Osteocyte (in vitro differentiated cells): Measurements from ENCODE around the gene PALMD. TPM values are rescaled to one million over a fixed set of nuclear protein-coding genes. Genes with fewer than 3 reads are reported as not detected.

Source experiments
- DNase-seq: peaks from one replicate; pipeline ENCODE4 v3.0.0; 2021; ENCODE audit warnings: mixed read lengths; ENCODE audit not compliant: unreplicated experiment; ENCODE audit errors: extremely low spot score
- H3K27ac Mint-ChIP-seq: one replicate; pipeline ENCODE4 v1.8.0; 2021; ENCODE audit warnings: mild to moderate bottlenecking, mixed read lengths; ENCODE audit not compliant: unreplicated experiment
- H3K27me3 Mint-ChIP-seq: one replicate; pipeline ENCODE4 v1.8.0; 2021; ENCODE audit warnings: mixed read lengths; ENCODE audit not compliant: unreplicated experiment
- H3K36me3 Mint-ChIP-seq: one replicate; pipeline ENCODE4 v1.8.0; 2021; ENCODE audit warnings: mixed read lengths; ENCODE audit not compliant: unreplicated experiment
- H3K4me1 Mint-ChIP-seq: one replicate; pipeline ENCODE4 v1.8.0; 2021; ENCODE audit warnings: mixed read lengths; ENCODE audit not compliant: unreplicated experiment
- H3K4me3 Mint-ChIP-seq: one replicate; pipeline ENCODE4 v1.8.0; 2021; ENCODE audit warnings: mild to moderate bottlenecking, moderate library complexity, mixed read lengths; ENCODE audit not compliant: unreplicated experiment
- H3K9me3 Mint-ChIP-seq: one replicate; pipeline ENCODE4 v1.8.0; 2021; ENCODE audit warnings: mixed read lengths; ENCODE audit not compliant: unreplicated experiment
- CTCF ChIP-seq: fragments of 200-600 bp; sonication (generic); IDR thresholded peaks from 2 replicates; pipeline ENCODE4 v1.5.0; 2021; ENCODE audit warnings: antibody characterized with exemption, mild to moderate bottlenecking, moderate library complexity
- total RNA-seq: library from RNA; stranded (reverse); gene quantifications from 2 replicates; pipeline ENCODE4 v1.2.1, GENCODE V29; 2021

Gene PALMD
- total RNA-seq, 1 donor from 2014 or later: 7.0 TPM

- no peak for DNase-seq
- H3K4me1 Mint-ChIP-seq: peaks cover 43% of the 10 kb centered on the region
These were observed 30.1 kb downstream of the PALMD start for GRCh38 chr1:99675994-99676393.

DNA sequence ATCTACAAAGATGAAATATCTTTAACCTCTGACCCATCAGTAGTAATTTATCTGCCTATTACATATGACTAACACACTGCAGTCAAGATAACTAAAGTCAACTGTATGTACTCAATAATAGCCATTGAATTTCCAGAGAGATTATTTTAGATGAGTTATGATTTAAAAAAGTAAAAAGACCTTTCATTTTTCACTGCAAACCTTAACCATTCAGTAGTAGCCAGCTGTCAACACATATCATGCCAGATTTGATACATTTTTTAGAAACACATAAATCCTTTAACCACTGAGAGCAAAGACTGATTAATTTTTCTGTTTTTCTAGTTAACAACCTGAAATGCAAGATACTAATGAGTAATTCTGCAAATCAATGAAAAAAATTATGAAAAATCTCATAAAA, 31.0 kb downstream of the PALMD start:
- Mint-ChIP-seq H3K27ac (no peak overlapping the region), H3K27me3 (no peaks in the 10 kb centered on the region), H3K9me3 (no peaks in the 10 kb centered on the region), H3K4me3 (no peak overlapping the region), H3K36me3 (no peaks in the 10 kb centered on the region), H3K4me1 (peaks cover 45% of the 10 kb centered on the region)
- no peak for DNase-seq
- TF ChIP-seq CTCF: no peak

More at GRCh38 chr1:99675994-99676393, 30.1 kb downstream of the PALMD start:
- H3K9me3 Mint-ChIP-seq: no peaks in the 10 kb centered on the region
- no peaks in the 10 kb centered on the region for H3K36me3 Mint-ChIP-seq
- H3K27ac Mint-ChIP-seq: no peak overlapping the region
- TF ChIP-seq CTCF: no peak
- H3K4me3 Mint-ChIP-seq: no peak overlapping the region
- H3K27me3 Mint-ChIP-seq: no peaks in the 10 kb centered on the region

- TF ChIP-seq CTCF: no peak
These were observed 31.5 kb downstream of the PALMD start for GRCh38 chr1:99677416-99677815.

GRCh38 chr1:99680270-99680669, 34.4 kb downstream of the PALMD start:
- peaks cover 8% of the 10 kb centered on the region for H3K36me3 Mint-ChIP-seq
- no peak overlapping the region for H3K4me3 Mint-ChIP-seq
- DNase-seq: no peak
- H3K27ac Mint-ChIP-seq: no peak overlapping the region
- H3K4me1 Mint-ChIP-seq: peaks cover 46% of the 10 kb centered on the region
- no peaks in the 10 kb centered on the region for H3K9me3 Mint-ChIP-seq
- TF ChIP-seq CTCF: no peak
- H3K27me3 Mint-ChIP-seq: no peaks in the 10 kb centered on the region

More at GRCh38 chr1:99677416-99677815, 31.5 kb downstream of the PALMD start:
- Mint-ChIP-seq H3K27ac (no peak overlapping the region), H3K36me3 (no peaks in the 10 kb centered on the region), H3K4me1 (peaks cover 45% of the 10 kb centered on the region), H3K27me3 (no peaks in the 10 kb centered on the region), H3K4me3 (no peak overlapping the region), H3K9me3 (no peaks in the 10 kb centered on the region)
- no peak for DNase-seq

GRCh38 chr1:99681583-99681982, 35.7 kb downstream of the PALMD start:
- no peak overlapping the region for H3K4me3 Mint-ChIP-seq
- H3K27ac Mint-ChIP-seq: peak overlapping the region; percentile 80
- peaks cover 58% of the 10 kb centered on the region for H3K4me1 Mint-ChIP-seq
- TF ChIP-seq CTCF: peak; percentile 42
- H3K9me3 Mint-ChIP-seq: no peaks in the 10 kb centered on the region
- no peaks in the 10 kb centered on the region for H3K27me3 Mint-ChIP-seq
- peaks cover 8% of the 10 kb centered on the region for H3K36me3 Mint-ChIP-seq
- DNase-seq: no peak
